Heart left ventricle (tissue), 16 donors: ENCODE measurements around the gene CNFN. TPM values are rescaled to one million over a fixed set of nuclear protein-coding genes. Genes with fewer than 3 reads are reported as not detected.

Experiments used
- ATAC-seq, 4 donors: fragments of 200-7000 bp; cut with Tn5 transposase; one replicate each; pipeline ENCODE4 v1.9.1; 2020 to 2022; ENCODE audit warnings: moderate library complexity in 4 of 4, mild to moderate bottlenecking in 3 of 4, moderate number of reproducible peaks in 1 of 4
- DNase-seq, 5 donors: peaks; one replicate each; pipeline ENCODE4 v3.0.0-alpha.2; 2020
- H3K27ac ChIP-seq, 12 donors: fragments of 200-600 bp; sonication (generic) in 4 of 12; one replicate each; pipeline versions ENCODE4 v1.5.0 to v1.8.0; 2016 to 2022; ENCODE audit warnings: mild to moderate bottlenecking in 2 of 12
- H3K27me3 ChIP-seq, 9 donors: fragments of 200-600 bp; sonication (generic) in 2 of 9; one replicate each; pipeline versions ENCODE4 v1.5.1 to v1.8.0; 2016 to 2022; ENCODE audit warnings: mild to moderate bottlenecking in 3 of 9
- H3K36me3 ChIP-seq, 9 donors: fragments of 200-600 bp; sonication (generic) in 2 of 9; one replicate each; pipeline versions ENCODE4 v1.5.0 to v1.8.0; 2018 to 2022; ENCODE audit warnings: mild to moderate bottlenecking in 2 of 9
- H3K4me1 ChIP-seq, 12 donors: fragments of 200-600 bp; sonication (generic) in 4 of 12; one replicate each; pipeline versions ENCODE4 v1.5.0 to v1.8.0; 2016 to 2022; ENCODE audit warnings: mild to moderate bottlenecking in 3 of 12
- H3K4me3 ChIP-seq, 12 donors: fragments of 200-600 bp; sonication (generic) in 4 of 12; one replicate each; pipeline versions ENCODE4 v1.5.0 to v1.8.0; 2017 to 2022; ENCODE audit warnings: mild to moderate bottlenecking in 9 of 12, moderate library complexity in 4 of 12
- H3K9me3 ChIP-seq, 12 donors: fragments of 200-600 bp; sonication (generic) in 4 of 12; one replicate each; pipeline versions ENCODE4 v1.5.0 to v1.8.0; 2016 to 2022; ENCODE audit warnings: mild to moderate bottlenecking in 1 of 12
- CTCF ChIP-seq, 12 donors: fragments of 200-600 bp; sonication (generic) in 4 of 12; IDR thresholded peaks; one replicate each; pipeline versions ENCODE4 v1.5.0 to v1.8.0; 2018 to 2022; ENCODE audit warnings: antibody characterized with exemption in 12 of 12, mild to moderate bottlenecking in 5 of 12
- POLR2A ChIP-seq, 2 donors: fragments of 450-650 bp; IDR thresholded peaks; one replicate each; pipeline ENCODE4 v1.6.1; 2017; ENCODE audit warnings: antibody characterized with exemption in 2 of 2, mild to moderate bottlenecking in 2 of 2, moderate library complexity in 2 of 2
- WGBS, 4 donors: extraction: QIAGEN DNeasy Blood & Tissue Kit in 2 of 4; methylation state at CpG; one replicate each; pipeline versions ENCODE4 v1.1.5 to v1.1.7; 2013 to 2018; 5-methylcytosine and 5-hydroxymethylcytosine counted together
- intact Hi-C, 10 donors: fragments of 100-400 bp; cut with DNase I; formaldehyde crosslinking; loops; one replicate each; pipeline versions ENCODE4 v1.11.1 to v1.14.2; 2022
- polyA plus RNA-seq, 2 donors: library from polyadenylated mRNA; stranded (reverse); fragments of 200-250 nt; gene quantifications; one replicate each; pipeline ENCODE4 v1.2.3, GENCODE V29; 2013
- total RNA-seq, 9 donors: library from RNA; depleted of rRNA in 2 of 9; stranded (reverse); fragments of >200 nt in 2 of 9; fragmentation: NEBNext Ultra II Directional in 3 of 9; extraction: Animal tissue kit (Norgen Biotek cat#: 25700) in 3 of 9; gene quantifications; one replicate each; pipeline versions ENCODE4 v1.1.0 to v1.2.4, GENCODE V29; 2016 to 2023
- donor health status: ischemic (EF 13 %, LVEDD 7.1; RV severe dilation, severe dysfunction).
- donor health status: healthy with polysubstance abuse.
- donor health status: DM: no; HTN: yes; CAD: no.
- donor health status: DM: no; HTN: no; CAD: no.
- donor health status: ischemic (EF 25% LVEDD 6.9; RV normal size, moderate dysfunction).
- donor health status: ischemic (EF 25% LVEDD 5.7; RV mildly dilated, moderate dysfunction).
- donor health status: healthy.
- donor health status: DM: yes; HTN: yes; CAD: no.
- donor health status: ischemic (EF 35%, LVEDD 5.7; RV mildly dilated, moderate dysfunction).
- donor health status: nonischemic (EF 11% LVEDD 7.7; RV severe dilation, severe dysfunction).
- donor health status: DM: yes; HTN: yes; CAD: no.
- donor health status: PGD.
- donor health status: ischemic (EF 29% LVEDD 5.4; RV normal size, mild dysfunction).
- donor health status: nonischemic (EF 23%, LVEDD 6.1; RV moderate dilation, normal function).

CNFN gene
- total and polyA plus RNA-seq, 11 donors: 0.62 to 2.9 (median 1.1) TPM; not detected in 5

- DNase-seq: no peak
- 22 to 30% (median 26%) methylated on average over 25 of the region's 25 CpGs for WGBS, 4 donors
- no peak for ATAC-seq
- intact Hi-C loops: no loop called here
- peak overlapping the region in 11 of 12 donors; percentile 36 to 90 (median 80) for H3K27ac ChIP-seq
- H3K9me3 ChIP-seq: no peaks in the 10 kb centered on the region
- no peak for TF ChIP-seq CTCF (IDR thresholded peaks at IDR 0.05)
- TF ChIP-seq POLR2A (IDR thresholded peaks at IDR 0.05): no peak
- peaks cover 6 to 35% (median 22%) of the 10 kb centered on the region in 12 donors for H3K4me1 ChIP-seq
- peak overlapping the region; percentile 37 to 71 (median 60) for H3K4me3 ChIP-seq
- H3K27me3 ChIP-seq: no peaks in the 10 kb centered on the region
- H3K36me3 ChIP-seq: no peaks in the 10 kb centered on the region
These were observed 7.4 kb upstream of the CNFN start for GRCh38 chr19:42397263-42398166.

- intact Hi-C loops: no loop called here
- no peaks in the 10 kb centered on the region for H3K9me3 ChIP-seq
- peak; percentile 96 to 98 (median 98) for ATAC-seq
These were observed 6.5 kb upstream of the CNFN start for GRCh38 chr19:42396381-42397262.

DNA sequence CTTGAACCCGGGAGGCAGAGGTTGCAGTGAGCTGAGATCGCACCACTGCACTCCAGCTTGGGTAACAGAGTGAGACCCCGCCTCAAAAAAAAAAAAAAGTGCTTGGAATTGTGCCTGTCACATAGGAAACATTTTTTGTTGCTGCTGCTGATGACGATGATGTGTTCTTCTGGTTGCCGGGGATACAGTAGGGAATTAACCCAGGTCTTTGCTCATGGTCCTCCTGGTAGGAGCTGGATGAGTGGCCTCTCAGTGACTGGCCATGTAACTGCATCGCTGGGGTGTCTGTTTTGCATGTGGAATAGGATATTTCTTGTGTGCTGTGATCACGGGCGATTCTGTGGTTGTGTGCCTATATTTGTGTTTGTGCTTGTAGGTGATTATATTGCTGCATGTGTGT, 4.7 kb upstream of the CNFN start:
- no peak overlapping the region for H3K4me3 ChIP-seq
- H3K27ac ChIP-seq: no peak overlapping the region
- no peak for DNase-seq
- H3K4me1 ChIP-seq: peaks cover 0 to 21% (median 12%) of the 10 kb centered on the region in 12 donors
- WGBS, 4 donors: 78 to 91% (median 85%) methylated on average over 8 of the region's 8 CpGs
- H3K36me3 ChIP-seq: no peaks in the 10 kb centered on the region
- ATAC-seq: no peak
- no peaks in the 10 kb centered on the region for H3K9me3 ChIP-seq
- no peak for TF ChIP-seq POLR2A (IDR thresholded peaks at IDR 0.05)
- no peak for TF ChIP-seq CTCF (IDR thresholded peaks at IDR 0.05)
- peaks cover 0 to 12% (median 6%) of the 10 kb centered on the region in 9 donors for H3K27me3 ChIP-seq
- intact Hi-C loops: no loop called here

More at GRCh38 chr19:42396381-42397262, 6.5 kb upstream of the CNFN start:
- Histone ChIP-seq H3K27ac (peak overlapping the region in 11 of 12 donors; percentile 60 to 90 (median 80)), H3K4me3 (peak overlapping the region; percentile 37 to 71 (median 60)), H3K36me3 (no peaks in the 10 kb centered on the region), H3K4me1 (peaks cover 6 to 30% (median 22%) of the 10 kb centered on the region in 12 donors), H3K27me3 (no peaks in the 10 kb centered on the region)
- TF ChIP-seq CTCF (IDR thresholded peaks at IDR 0.05) (no peak), POLR2A (IDR thresholded peaks at IDR 0.05) (peak in 1 of 2 donors; percentile 90)
- 3 to 4% (median 3%) methylated on average over 42 of the region's 42 CpGs for WGBS, 4 donors
- DNase-seq: peak; percentile 98 to 99 (median 99)
